Activated CD4-positive, alpha-beta T cell treated with anti-CD3 and anti-CD28 coated beads, Interleukin-2, amount 10 ng/mL, durations not matched to agents 7 days and 5 days (primary cell): ENCODE measurements around the gene CDH10. TPM values are rescaled to one million over a fixed set of nuclear protein-coding genes. Genes with fewer than 3 reads are reported as not detected.

ENCODE experiments used
- CTCF ChIA-PET: fragments of 350-600 bp; sonication (Branson Sonifier 250); formaldehyde crosslinking; loops from one replicate; lab custom pipeline; 2021; ENCODE audit warnings: antibody characterized with exemption; lab: Charles Lee
- POLR2A ChIA-PET: fragments of 350-600 bp; sonication (Branson Sonifier 250); formaldehyde crosslinking; loops from one replicate; lab custom pipeline; 2021; ENCODE audit warnings: antibody characterized with exemption; lab: Charles Lee
- DNase-seq: peaks from one replicate; pipeline ENCODE4 v3.0.0-alpha.2; 2020
- H3K27ac Mint-ChIP-seq: one replicate; pipeline ENCODE4 v1.8.0; 2021; ENCODE audit warnings: mild to moderate bottlenecking, moderate library complexity, mixed read lengths
- H3K27me3 Mint-ChIP-seq: one replicate; pipeline ENCODE4 v1.8.0; 2021; ENCODE audit warnings: mixed read lengths
- H3K36me3 Mint-ChIP-seq: one replicate; pipeline ENCODE4 v1.8.0; 2021; ENCODE audit warnings: low read depth, mixed read lengths
- H3K4me1 Mint-ChIP-seq: one replicate; pipeline ENCODE4 v1.8.0; 2021; ENCODE audit warnings: mixed read lengths
- H3K4me3 Mint-ChIP-seq: one replicate; pipeline ENCODE4 v1.8.0; 2021; ENCODE audit warnings: mild to moderate bottlenecking, moderate library complexity, mixed read lengths
- H3K9me3 Mint-ChIP-seq: one replicate; pipeline ENCODE4 v1.8.0; 2021; ENCODE audit warnings: mixed read lengths
- total RNA-seq, 2 experiments: library from RNA; stranded (reverse); gene quantifications; one replicate each; pipeline ENCODE4 v1.2.3, GENCODE V29; 2021

Gene CDH10
- total RNA-seq, 2 experiments from 2014 or later: not detected

GRCh38 chr5:24630918-24631317 lies 13.9 kb downstream of the CDH10 start:
- H3K27ac Mint-ChIP-seq: no peak overlapping the region
- no peak for DNase-seq
- ChIA-PET POLR2A (no interaction called here), CTCF (no interaction called here)
- no peaks in the 10 kb centered on the region for H3K9me3 Mint-ChIP-seq
- H3K36me3 Mint-ChIP-seq: no peaks in the 10 kb centered on the region
- H3K4me3 Mint-ChIP-seq: no peak overlapping the region
- no peaks in the 10 kb centered on the region for H3K27me3 Mint-ChIP-seq
- H3K4me1 Mint-ChIP-seq: no peaks in the 10 kb centered on the region

- no peak for DNase-seq
- ChIA-PET POLR2A (no interaction called here), CTCF (no interaction called here)
- Mint-ChIP-seq H3K36me3 (no peaks in the 10 kb centered on the region), H3K4me1 (no peaks in the 10 kb centered on the region), H3K9me3 (no peaks in the 10 kb centered on the region), H3K27ac (no peak overlapping the region), H3K27me3 (no peaks in the 10 kb centered on the region), H3K4me3 (no peak overlapping the region)
These were observed 15.0 kb downstream of the CDH10 start for GRCh38 chr5:24629798-24630197.

GRCh38 chr5:24624872-24625271 lies 19.9 kb downstream of the CDH10 start:
- Mint-ChIP-seq H3K4me1 (no peaks in the 10 kb centered on the region), H3K36me3 (no peaks in the 10 kb centered on the region), H3K9me3 (no peaks in the 10 kb centered on the region), H3K27me3 (no peaks in the 10 kb centered on the region), H3K27ac (no peak overlapping the region), H3K4me3 (no peak overlapping the region)
- ChIA-PET POLR2A (no interaction called here), CTCF (no interaction called here)
- DNase-seq: no peak

GRCh38 chr5:24623624-24624023 lies 21.2 kb downstream of the CDH10 start:
- CTCF ChIA-PET: no interaction called here
- Mint-ChIP-seq H3K4me3 (no peak overlapping the region), H3K27ac (no peak overlapping the region)

GRCh38 chr5:24623031-24623430 lies 21.7 kb downstream of the CDH10 start:
- no peak overlapping the region for H3K27ac Mint-ChIP-seq
- no peaks in the 10 kb centered on the region for H3K9me3 Mint-ChIP-seq
- DNase-seq: no peak
- no peaks in the 10 kb centered on the region for H3K27me3 Mint-ChIP-seq
- POLR2A ChIA-PET: no interaction called here
- CTCF ChIA-PET: no interaction called here
- no peak overlapping the region for H3K4me3 Mint-ChIP-seq
- H3K4me1 Mint-ChIP-seq: no peaks in the 10 kb centered on the region
- no peaks in the 10 kb centered on the region for H3K36me3 Mint-ChIP-seq

More at GRCh38 chr5:24623624-24624023, 21.2 kb downstream of the CDH10 start:
- Mint-ChIP-seq H3K27me3 (no peaks in the 10 kb centered on the region), H3K9me3 (no peaks in the 10 kb centered on the region), H3K4me1 (no peaks in the 10 kb centered on the region), H3K36me3 (no peaks in the 10 kb centered on the region)
- DNase-seq: no peak
- POLR2A ChIA-PET: no interaction called here

- ChIA-PET POLR2A (no interaction called here), CTCF (no interaction called here)
- H3K4me3 Mint-ChIP-seq: no peak overlapping the region
- H3K27ac Mint-ChIP-seq: no peak overlapping the region
- DNase-seq: no peak
- no peaks in the 10 kb centered on the region for H3K9me3 Mint-ChIP-seq
- H3K27me3 Mint-ChIP-seq: no peaks in the 10 kb centered on the region
- no peaks in the 10 kb centered on the region for H3K36me3 Mint-ChIP-seq
- H3K4me1 Mint-ChIP-seq: no peaks in the 10 kb centered on the region
These were observed 23.0 kb downstream of the CDH10 start for GRCh38 chr5:24621792-24622191.

- ChIA-PET CTCF (no interaction called here), POLR2A (no interaction called here)
- Mint-ChIP-seq H3K4me3 (no peak overlapping the region), H3K27me3 (no peaks in the 10 kb centered on the region), H3K9me3 (peaks cover 5% of the 10 kb centered on the region), H3K27ac (no peak overlapping the region), H3K4me1 (no peaks in the 10 kb centered on the region), H3K36me3 (no peaks in the 10 kb centered on the region)
- no peak for DNase-seq
These were observed 28.2 kb downstream of the CDH10 start for GRCh38 chr5:24616566-24616965.

GRCh38 chr5:24615159-24615558 lies 29.6 kb downstream of the CDH10 start:
- no peak for DNase-seq
- CTCF ChIA-PET: no interaction called here
- H3K4me3 Mint-ChIP-seq: no peak overlapping the region
- no peaks in the 10 kb centered on the region for H3K27me3 Mint-ChIP-seq
- H3K27ac Mint-ChIP-seq: no peak overlapping the region
- POLR2A ChIA-PET: no interaction called here
- H3K4me1 Mint-ChIP-seq: no peaks in the 10 kb centered on the region
- peaks cover 6% of the 10 kb centered on the region for H3K9me3 Mint-ChIP-seq
- H3K36me3 Mint-ChIP-seq: no peaks in the 10 kb centered on the region

- ChIA-PET CTCF (no interaction called here), POLR2A (no interaction called here)
- Mint-ChIP-seq H3K4me1 (no peaks in the 10 kb centered on the region), H3K36me3 (no peaks in the 10 kb centered on the region), H3K27me3 (no peaks in the 10 kb centered on the region), H3K27ac (no peak overlapping the region), H3K4me3 (no peak overlapping the region), H3K9me3 (peaks cover 12% of the 10 kb centered on the region)
- DNase-seq: no peak
These were observed 35.1 kb downstream of the CDH10 start for GRCh38 chr5:24609706-24610105.

- Mint-ChIP-seq H3K27me3 (no peaks in the 10 kb centered on the region), H3K36me3 (no peaks in the 10 kb centered on the region)
These were observed 37.8 kb downstream of the CDH10 start for GRCh38 chr5:24606971-24607370.

GRCh38 chr5:24602188-24602587 lies 42.6 kb downstream of the CDH10 start:
- H3K36me3 Mint-ChIP-seq: no peaks in the 10 kb centered on the region
- peaks cover 9% of the 10 kb centered on the region for H3K9me3 Mint-ChIP-seq
- no peak overlapping the region for H3K4me3 Mint-ChIP-seq
- H3K27me3 Mint-ChIP-seq: no peaks in the 10 kb centered on the region
- ChIA-PET CTCF (no interaction called here), POLR2A (no interaction called here)
- DNase-seq: no peak
- H3K27ac Mint-ChIP-seq: no peak overlapping the region
- no peaks in the 10 kb centered on the region for H3K4me1 Mint-ChIP-seq

More at GRCh38 chr5:24606971-24607370, 37.8 kb downstream of the CDH10 start:
- Mint-ChIP-seq H3K9me3 (peaks cover 12% of the 10 kb centered on the region), H3K27ac (no peak overlapping the region), H3K4me1 (no peaks in the 10 kb centered on the region), H3K4me3 (no peak overlapping the region)
- ChIA-PET POLR2A (no interaction called here), CTCF (no interaction called here)
- DNase-seq: no peak

- Mint-ChIP-seq H3K27ac (no peak overlapping the region), H3K36me3 (no peaks in the 10 kb centered on the region), H3K4me3 (no peak overlapping the region), H3K4me1 (no peaks in the 10 kb centered on the region), H3K9me3 (peaks cover 3% of the 10 kb centered on the region), H3K27me3 (no peaks in the 10 kb centered on the region)
- ChIA-PET CTCF (no interaction called here), POLR2A (no interaction called here)
- DNase-seq: no peak
These were observed 45.8 kb downstream of the CDH10 start for GRCh38 chr5:24598956-24599355.

- no peaks in the 10 kb centered on the region for H3K27me3 Mint-ChIP-seq
- H3K4me3 Mint-ChIP-seq: no peak overlapping the region
- H3K36me3 Mint-ChIP-seq: no peaks in the 10 kb centered on the region
- no peaks in the 10 kb centered on the region for H3K4me1 Mint-ChIP-seq
- CTCF ChIA-PET: no interaction called here
- no peak overlapping the region for H3K27ac Mint-ChIP-seq
- H3K9me3 Mint-ChIP-seq: no peaks in the 10 kb centered on the region
- no peak for DNase-seq
- POLR2A ChIA-PET: no interaction called here
These were observed 49.4 kb downstream of the CDH10 start for GRCh38 chr5:24595329-24595728.

- Mint-ChIP-seq H3K9me3 (no peaks in the 10 kb centered on the region), H3K36me3 (no peaks in the 10 kb centered on the region), H3K4me3 (no peak overlapping the region), H3K4me1 (no peaks in the 10 kb centered on the region), H3K27ac (no peak overlapping the region), H3K27me3 (no peaks in the 10 kb centered on the region)
- POLR2A ChIA-PET: no interaction called here
- CTCF ChIA-PET: no interaction called here
- no peak for DNase-seq
These were observed 53.4 kb downstream of the CDH10 start for GRCh38 chr5:24591426-24591825.
